Smooth muscle cell (in vitro differentiated cells): ENCODE data around the gene OXLD1. TPM values are rescaled to one million over a fixed set of nuclear protein-coding genes. Genes with fewer than 3 reads are reported as not detected.
A peak's percentile ranks its signal among the peaks of the same experiment; 100 is the strongest.
"Not testable (repeated sequence)": the region's sequence is repeated elsewhere in the genome, so short reads cannot be mapped to it uniquely, and the experiment has no call there.

Source experiments
- DNase-seq: peaks from one replicate; lab custom pipeline; 2025; ENCODE audit not compliant: unreplicated experiment; lab: John Stamatoyannopoulos, UW
- H2AFZ ChIP-seq: fragments of 200-600 bp; sonication (generic); 2 replicates; pipeline ENCODE4 v1.6.0; 2016; ENCODE audit warnings: antibody characterized with exemption, low read depth, mild to moderate bottlenecking
- H3F3A ChIP-seq: fragments of 200-600 bp; sonication (generic); 2 replicates; pipeline ENCODE4 v1.6.0; 2017; ENCODE audit warnings: antibody characterized with exemption, low read depth
- H3K27ac ChIP-seq: fragments of 200-600 bp; sonication (generic); 2 replicates; pipeline ENCODE4 v1.5.1; 2016; ENCODE audit warnings: low read depth, mild to moderate bottlenecking
- H3K27me3 ChIP-seq: fragments of 200-600 bp; sonication (generic); 2 replicates; pipeline ENCODE4 v1.6.1; 2016; ENCODE audit warnings: low read depth, mild to moderate bottlenecking
- H3K36me3 ChIP-seq: fragments of 200-600 bp; sonication (generic); 2 replicates; pipeline ENCODE4 v1.5.1; 2016; ENCODE audit warnings: low read depth
- H3K4me1 ChIP-seq: fragments of 200-600 bp; sonication (generic); 2 replicates; pipeline ENCODE4 v1.5.1; 2016; ENCODE audit warnings: low read depth
- H3K4me2 ChIP-seq: fragments of 200-600 bp; sonication (generic); 2 replicates; pipeline ENCODE4 v1.6.0; 2016; ENCODE audit warnings: mild to moderate bottlenecking
- H3K4me3 ChIP-seq: fragments of 200-600 bp; sonication (generic); 2 replicates; pipeline ENCODE4 v1.5.1; 2016; ENCODE audit warnings: mild to moderate bottlenecking
- H3K79me2 ChIP-seq: fragments of 200-600 bp; sonication (generic); 2 replicates; pipeline ENCODE4 v1.6.0; 2016; ENCODE audit warnings: low read depth, mild to moderate bottlenecking
- H3K9ac ChIP-seq: fragments of 200-600 bp; sonication (generic); 2 replicates; pipeline ENCODE4 v1.6.0; 2016; ENCODE audit warnings: low read depth
- H3K9me3 ChIP-seq: fragments of 200-600 bp; sonication (generic); replicated peaks from 2 replicates; pipeline ENCODE4 v1.5.1; 2016; ENCODE audit warnings: low read depth
- H4K20me1 ChIP-seq: fragments of 200-600 bp; sonication (generic); 2 replicates; pipeline ENCODE4 v1.6.0; 2016; ENCODE audit warnings: low read depth
- WGBS: methylation state at CpG from one replicate; pipeline ENCODE4 v1.1.7; 2016; ENCODE audit warnings: low lambda C conversion rate; 5-methylcytosine and 5-hydroxymethylcytosine counted together
- polyA plus RNA-seq: library from polyadenylated mRNA; unstranded; fragments of >200 nt; fragmentation: Nextera tagmentation; extraction: Ambion mirVana; gene quantifications from 2 replicates; pipeline ENCODE4 v1.2.1, GENCODE V29; 2016
- total RNA-seq: library from RNA; depleted of rRNA; stranded (reverse); fragments of >200 nt; gene quantifications from 2 replicates; pipeline ENCODE4 v1.2.3, GENCODE V29; 2014
- TF ChIP-seq, protein P1 (sequence below): fragments of 200-600 bp; sonication (generic); IDR thresholded peaks from 2 replicates; pipeline ENCODE4 v1.5.1; 2017; ENCODE audit warnings: borderline replicate concordance, mild to moderate bottlenecking, antibody characterized with exemption; ENCODE audit not compliant: insufficient read depth, poor library complexity, severe bottlenecking

The OXLD1 gene
- total and polyA plus RNA-seq, 2 experiments from 2014 or later: 13.0 to 32.3 TPM

DNA sequence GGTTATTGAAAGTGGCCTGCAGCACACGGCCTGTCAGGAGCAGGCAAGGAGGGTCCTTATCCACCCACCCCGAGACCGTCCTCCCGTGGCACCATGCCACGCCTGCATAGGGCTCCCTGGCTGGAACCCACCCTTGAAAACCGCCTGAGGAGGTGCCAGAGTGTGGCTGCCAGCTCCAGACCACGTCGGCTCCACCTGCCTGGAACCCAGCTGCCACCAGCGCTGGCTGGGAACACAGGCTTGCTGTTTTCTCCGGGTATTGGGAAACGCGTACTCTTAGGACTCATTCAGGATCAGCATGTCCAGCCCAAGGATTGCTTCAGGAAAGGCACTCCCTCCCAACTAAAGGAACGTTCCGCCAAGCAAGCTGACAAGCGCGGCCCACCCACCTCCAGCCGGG is 10.5 kb upstream of the OXLD1 start:
- DNase-seq: no peak
- H3K36me3 ChIP-seq: no peaks in the 10 kb centered on the region
- no peak overlapping the region for H2AFZ ChIP-seq
- WGBS: 96% methylated on average over 17 of the region's 17 CpGs
- no peak overlapping the region for H3K4me2 ChIP-seq
- no peaks in the 10 kb centered on the region for H3K27me3 ChIP-seq
- H3K79me2 ChIP-seq: peaks cover 17% of the 10 kb centered on the region
- H4K20me1 ChIP-seq: peaks cover 4% of the 10 kb centered on the region
- TF ChIP-seq, protein P1, sequence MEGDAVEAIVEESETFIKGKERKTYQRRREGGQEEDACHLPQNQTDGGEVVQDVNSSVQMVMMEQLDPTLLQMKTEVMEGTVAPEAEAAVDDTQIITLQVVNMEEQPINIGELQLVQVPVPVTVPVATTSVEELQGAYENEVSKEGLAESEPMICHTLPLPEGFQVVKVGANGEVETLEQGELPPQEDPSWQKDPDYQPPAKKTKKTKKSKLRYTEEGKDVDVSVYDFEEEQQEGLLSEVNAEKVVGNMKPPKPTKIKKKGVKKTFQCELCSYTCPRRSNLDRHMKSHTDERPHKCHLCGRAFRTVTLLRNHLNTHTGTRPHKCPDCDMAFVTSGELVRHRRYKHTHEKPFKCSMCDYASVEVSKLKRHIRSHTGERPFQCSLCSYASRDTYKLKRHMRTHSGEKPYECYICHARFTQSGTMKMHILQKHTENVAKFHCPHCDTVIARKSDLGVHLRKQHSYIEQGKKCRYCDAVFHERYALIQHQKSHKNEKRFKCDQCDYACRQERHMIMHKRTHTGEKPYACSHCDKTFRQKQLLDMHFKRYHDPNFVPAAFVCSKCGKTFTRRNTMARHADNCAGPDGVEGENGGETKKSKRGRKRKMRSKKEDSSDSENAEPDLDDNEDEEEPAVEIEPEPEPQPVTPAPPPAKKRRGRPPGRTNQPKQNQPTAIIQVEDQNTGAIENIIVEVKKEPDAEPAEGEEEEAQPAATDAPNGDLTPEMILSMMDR: no peak
- peaks cover 8% of the 10 kb centered on the region for H3F3A ChIP-seq
- H3K4me1 ChIP-seq: no peaks in the 10 kb centered on the region
- no peaks in the 10 kb centered on the region for H3K9me3 ChIP-seq
- no peak overlapping the region for H3K27ac ChIP-seq
- no peak overlapping the region for H3K9ac ChIP-seq
- no peak overlapping the region for H3K4me3 ChIP-seq

DNA sequence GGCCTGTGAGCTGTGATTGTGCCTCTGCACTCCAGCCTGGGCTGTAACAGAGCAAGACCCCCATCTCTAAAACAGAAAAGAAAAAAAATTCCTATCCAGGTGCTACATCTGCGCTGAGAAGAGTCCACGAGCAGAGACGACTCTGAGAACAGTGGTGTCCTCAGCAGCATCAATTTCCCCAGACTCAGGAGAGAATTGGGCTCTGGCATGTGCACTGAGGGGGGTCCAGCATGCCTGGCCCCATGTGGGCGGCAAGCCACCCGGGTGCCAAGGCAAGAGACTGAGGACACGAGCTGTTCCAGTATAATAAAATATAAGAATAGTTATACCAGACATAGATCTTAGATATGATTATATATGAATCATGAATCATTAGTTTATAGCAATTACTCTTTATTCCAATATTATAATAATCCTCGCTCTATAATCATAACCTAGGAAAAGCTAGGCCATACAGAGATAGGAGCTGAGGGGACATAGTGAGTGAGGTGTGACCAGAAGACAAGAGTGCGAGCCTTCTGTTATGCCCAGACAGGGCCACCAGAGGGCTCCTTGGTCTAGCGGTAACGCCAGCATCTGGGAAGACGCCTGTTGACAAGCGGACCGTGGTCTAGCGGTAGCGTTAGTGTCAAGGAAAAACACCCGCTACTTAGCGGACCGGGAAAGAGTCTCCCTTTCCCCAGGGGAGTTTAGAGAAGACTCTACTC is 9.3 kb upstream of the OXLD1 start:
- not testable (repeated sequence) for H3K79me2 ChIP-seq, H3K9me3 ChIP-seq, H3K4me3 ChIP-seq, H3K9ac ChIP-seq, H3K27ac ChIP-seq, H4K20me1 ChIP-seq, H3F3A ChIP-seq, H3K27me3 ChIP-seq, H3K4me1 ChIP-seq, H3K36me3 ChIP-seq, H2AFZ ChIP-seq, DNase-seq, H3K4me2 ChIP-seq
- TF ChIP-seq, protein P1: peak; percentile 58
- 52% methylated on average over 18 of the region's 18 CpGs for WGBS

DNA sequence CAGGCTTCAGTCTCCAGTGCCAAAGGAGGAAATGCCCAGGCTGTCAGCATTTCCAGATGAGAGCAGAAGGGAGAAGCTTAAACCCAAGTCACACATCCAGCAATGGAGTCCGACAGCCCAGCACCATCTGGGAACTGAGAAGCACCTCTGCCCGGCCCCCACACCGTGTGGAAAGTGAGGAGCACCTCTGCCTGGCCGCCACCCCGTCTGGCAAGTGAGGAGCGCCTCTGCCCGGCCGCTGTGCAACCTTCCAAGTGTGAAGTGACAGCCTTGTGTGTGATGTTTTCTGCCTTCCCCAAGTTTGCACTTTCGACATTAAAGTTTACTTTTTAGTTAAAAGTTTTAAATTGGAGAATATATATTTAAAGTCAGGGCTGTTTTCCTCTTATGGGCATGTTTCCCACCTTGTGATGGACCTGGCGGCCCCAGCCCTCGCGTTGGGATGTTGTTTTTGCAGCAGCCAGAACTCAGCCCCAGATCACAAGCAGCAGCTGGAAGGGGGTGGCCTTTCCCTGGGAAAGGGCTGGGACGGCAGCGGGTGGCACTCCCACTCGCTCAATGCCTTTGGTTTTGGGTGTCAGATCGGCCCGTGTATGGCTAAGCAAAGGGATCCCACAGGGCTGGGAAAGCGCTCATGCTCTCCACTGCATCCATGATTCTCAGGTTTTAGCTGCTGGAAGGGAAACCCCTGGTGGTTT is 7.3 kb upstream of the OXLD1 start:
- peaks cover 3% of the 10 kb centered on the region for H3K79me2 ChIP-seq
- H3K27ac ChIP-seq: no peak overlapping the region
- TF ChIP-seq, protein P1: no peak
- WGBS: 93% methylated on average over 18 of the region's 18 CpGs
- H2AFZ ChIP-seq: no peak overlapping the region
- H3F3A ChIP-seq: peaks cover 8% of the 10 kb centered on the region
- no peaks in the 10 kb centered on the region for H3K9me3 ChIP-seq
- H4K20me1 ChIP-seq: peaks cover 4% of the 10 kb centered on the region
- H3K27me3 ChIP-seq: no peaks in the 10 kb centered on the region
- no peaks in the 10 kb centered on the region for H3K4me1 ChIP-seq
- H3K9ac ChIP-seq: no peak overlapping the region
- no peaks in the 10 kb centered on the region for H3K36me3 ChIP-seq
- H3K4me2 ChIP-seq: no peak overlapping the region
- H3K4me3 ChIP-seq: no peak overlapping the region
- DNase-seq: no peak

DNA sequence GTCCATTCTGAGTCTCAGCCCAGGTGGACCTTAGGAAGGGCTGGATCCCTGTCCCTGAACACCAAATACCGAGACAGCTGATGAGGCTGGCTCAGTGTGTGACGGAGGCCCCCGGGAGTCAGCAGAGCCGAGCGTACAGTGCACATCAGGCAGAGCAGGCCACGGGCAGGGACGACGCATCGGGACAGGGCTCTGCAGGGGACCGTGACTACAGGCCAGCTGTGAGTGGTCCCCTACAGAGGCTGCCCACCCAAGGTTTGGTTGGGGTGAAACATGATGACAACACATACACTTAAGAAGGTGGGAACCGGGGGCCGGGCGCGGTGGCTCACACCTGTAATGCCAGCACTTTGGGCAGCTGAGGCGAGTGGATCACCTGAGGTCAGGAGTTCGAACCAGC is 6.5 kb upstream of the OXLD1 start:
- Histone ChIP-seq H3K4me2 (no peak overlapping the region), H3K27me3 (no peaks in the 10 kb centered on the region), H3F3A (peaks cover 8% of the 10 kb centered on the region), H3K9me3 (no peaks in the 10 kb centered on the region), H3K79me2 (peaks cover 5% of the 10 kb centered on the region), H3K36me3 (no peaks in the 10 kb centered on the region), H3K27ac (no peak overlapping the region), H3K4me1 (no peaks in the 10 kb centered on the region), H3K9ac (no peak overlapping the region), H4K20me1 (peaks cover 4% of the 10 kb centered on the region), H3K4me3 (no peak overlapping the region), H2AFZ (no peak overlapping the region)
- TF ChIP-seq, protein P1: no peak
- 97% methylated on average over 16 of the region's 16 CpGs for WGBS
- no peak for DNase-seq
